ENCODE data around the gene LYVE1. TPM values are rescaled to one million over a fixed set of nuclear protein-coding genes. Genes with fewer than 3 reads are reported as not detected.
A peak's percentile ranks its signal among the peaks of the same experiment; 100 is the strongest.

LYVE1 gene
- polyA plus RNA-seq, 1 of the 3 experiments (the other 2 are of a cell fraction), result not detected

- H3K9me2 ChIP-seq, result no peaks in the 10 kb centered on the region
- H3K79me2 ChIP-seq (ENCODE audit: insufficient read depth), result no peaks in the 10 kb centered on the region
- 42% methylated on average over 1 of the region's 1 CpG for WGBS (ENCODE audit: low lambda C conversion rate)
- H3K4me3 ChIP-seq (ENCODE audit: low read depth in 2 of 2, low read length in 1 of 2), result no peak overlapping the region
- no peaks in the 10 kb centered on the region for H3K4me1 ChIP-seq (ENCODE audit: control insufficient read depth in 1 of 2, insufficient read depth in 2 of 2, low read depth in 1 of 2, low read length in 1 of 2)
- ChIA-PET POLR2A (no interaction called here), CTCF (interaction anchor here (1.0 to 1.5 kb wide), 5 partner anchors 9 to 90 kb away, joined by 3 to 10 read pairs (median 3); partner anchors contain the start of gene RNF141)
- H2AFZ ChIP-seq (ENCODE audit: low read depth), result no peak overlapping the region
- DNase-seq, result no peak
- H3K9me3 ChIP-seq, result no peaks in the 10 kb centered on the region
- H3F3A ChIP-seq (replicated peaks; ENCODE audit: insufficient read depth), result no peaks in the 10 kb centered on the region
- H3K36me3 ChIP-seq (replicated peaks in 1 of 2; ENCODE audit: control insufficient read depth in 1 of 2, insufficient read depth in 2 of 2, low read length in 1 of 2), result no peaks in the 10 kb centered on the region
- H3K27me3 ChIP-seq (ENCODE audit: insufficient read depth), result no peaks in the 10 kb centered on the region
- H3K4me2 ChIP-seq, result no peak overlapping the region
- H3K27ac ChIP-seq (ENCODE audit: low read depth in 2 of 2, low read length in 1 of 2), result no peak overlapping the region
- TF ChIP-seq MAX (IDR thresholded peaks at IDR 0.05; ENCODE audit: low read depth) (no peak), RCOR1 (IDR thresholded peaks at IDR 0.05; ENCODE audit: low read length) (no peak), POLR2AphosphoS5 (IDR thresholded peaks at IDR 0.05; ENCODE audit: low read depth, low read length) (no peak), RFX5 (IDR thresholded peaks at IDR 0.05; ENCODE audit: low read length) (no peak), MXI1 (IDR thresholded peaks at IDR 0.05; ENCODE audit: low read depth, low read length) (no peak), PBX3 (IDR thresholded peaks at IDR 0.05) (no peak), EZH2phosphoT487 (IDR thresholded peaks at IDR 0.05; ENCODE audit: borderline replicate concordance, low read depth) (no peak), CHD2 (IDR thresholded peaks at IDR 0.05; ENCODE audit: low read length, partially characterized antibody) (no peak), YY1 (IDR thresholded peaks at IDR 0.05; ENCODE audit: low read depth) (no peak), RAD21 (IDR thresholded peaks at IDR 0.05; ENCODE audit: low read length) (0 out of 2 replicates have a peak, but pooled peaks have one; percentile 4), FOSL2 (IDR thresholded peaks at IDR 0.05; ENCODE audit: borderline replicate concordance, low read depth) (no peak), CTCF (IDR thresholded peaks at IDR 0.05) (peak; percentile 41), GABPA (IDR thresholded peaks at IDR 0.05; ENCODE audit: low read depth) (no peak), NFIC (IDR thresholded peaks at IDR 0.05; ENCODE audit: borderline replicate concordance) (no peak)
- TF ChIP-seq, protein P1, sequence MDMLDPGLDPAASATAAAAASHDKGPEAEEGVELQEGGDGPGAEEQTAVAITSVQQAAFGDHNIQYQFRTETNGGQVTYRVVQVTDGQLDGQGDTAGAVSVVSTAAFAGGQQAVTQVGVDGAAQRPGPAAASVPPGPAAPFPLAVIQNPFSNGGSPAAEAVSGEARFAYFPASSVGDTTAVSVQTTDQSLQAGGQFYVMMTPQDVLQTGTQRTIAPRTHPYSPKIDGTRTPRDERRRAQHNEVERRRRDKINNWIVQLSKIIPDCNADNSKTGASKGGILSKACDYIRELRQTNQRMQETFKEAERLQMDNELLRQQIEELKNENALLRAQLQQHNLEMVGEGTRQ (IDR thresholded peaks at IDR 0.05; ENCODE audit: borderline replicate concordance, low read depth, low read length), result no peak
- no peaks in the 10 kb centered on the region for H4K20me1 ChIP-seq (ENCODE audit: insufficient read depth)
- no peak overlapping the region for H3K9ac ChIP-seq
Observed at GRCh38 chr11:10564696-10565318, 3.7 kb downstream of the LYVE1 start.
